Activated naive CD8-positive, alpha-beta T cell treated with anti-CD3 and anti-CD28 coated beads for 36 hours (primary cell): Measurements from ENCODE around the gene EZH1. TPM values are rescaled to one million over a fixed set of nuclear protein-coding genes. Genes with fewer than 3 reads are reported as not detected.

Experiments
- DNase-seq: peaks from one replicate; pipeline ENCODE4 v3.0.0; 2021
- H3K27ac Mint-ChIP-seq: one replicate; pipeline ENCODE4 v1.8.0; 2022; ENCODE audit warnings: mild to moderate bottlenecking, moderate library complexity, mixed read lengths
- H3K27me3 Mint-ChIP-seq: one replicate; pipeline ENCODE4 v1.8.0; 2022; ENCODE audit warnings: mild to moderate bottlenecking, mixed read lengths
- H3K36me3 Mint-ChIP-seq: one replicate; pipeline ENCODE4 v1.8.0; 2021; ENCODE audit warnings: mild to moderate bottlenecking, mixed read lengths
- H3K4me1 Mint-ChIP-seq: one replicate; pipeline ENCODE4 v1.8.0; 2021; ENCODE audit warnings: mixed read lengths
- H3K4me3 Mint-ChIP-seq: one replicate; pipeline ENCODE4 v1.8.0; 2022; ENCODE audit warnings: mild to moderate bottlenecking, moderate library complexity, mixed read lengths
- H3K9me3 Mint-ChIP-seq: one replicate; pipeline ENCODE4 v1.8.0; 2022; ENCODE audit warnings: mixed read lengths
- total RNA-seq, 2 experiments: library from RNA; stranded (reverse); gene quantifications; one replicate each; pipeline ENCODE4 v1.2.3, GENCODE V29; 2021

EZH1 gene
- total RNA-seq, 2 experiments from 2014 or later, result 14.4 to 17.5 TPM

GRCh38 chr17:42659079-42659931 lies 85.5 kb downstream of the EZH1 start, which contains the start of gene TUBG2:
Gene TUBG2 (plus strand): TSS chr17:42659284. CDS start chr17:42659504, 220 bp downstream.
- DNase-seq, result peak; percentile 83
- H3K9me3 Mint-ChIP-seq, result no peaks in the 10 kb centered on the region

GRCh38 chr17:42657824-42658588 lies 86.8 kb downstream of the EZH1 start:
- H3K9me3 Mint-ChIP-seq, result no peaks in the 10 kb centered on the region
- no peaks in the 10 kb centered on the region for H3K36me3 Mint-ChIP-seq
- H3K4me3 Mint-ChIP-seq, result peak overlapping the region; percentile 85
- H3K4me1 Mint-ChIP-seq, result peaks cover 30% of the 10 kb centered on the region
- peaks cover 15% of the 10 kb centered on the region for H3K27me3 Mint-ChIP-seq
- H3K27ac Mint-ChIP-seq, result no peak overlapping the region
- DNase-seq, result no peak

More at GRCh38 chr17:42659079-42659931, 85.5 kb downstream of the EZH1 start, which contains the start of gene TUBG2:
- peak within 1 kb of the TSS; percentile 85 for H3K4me3 Mint-ChIP-seq
- H3K27me3 Mint-ChIP-seq, result peaks cover 3% of the 10 kb centered on the region
- no peaks in the 10 kb centered on the region for H3K36me3 Mint-ChIP-seq
- peaks cover 22% of the 10 kb centered on the region for H3K4me1 Mint-ChIP-seq
- H3K27ac Mint-ChIP-seq, result peak within 1 kb of the TSS; percentile 74

- Mint-ChIP-seq H3K27me3 (peaks cover 22% of the 10 kb centered on the region), H3K4me1 (peaks cover 30% of the 10 kb centered on the region), H3K9me3 (no peaks in the 10 kb centered on the region), H3K4me3 (no peak overlapping the region), H3K27ac (no peak overlapping the region), H3K36me3 (no peaks in the 10 kb centered on the region)
- no peak for DNase-seq
These were observed 89.3 kb downstream of the EZH1 start for GRCh38 chr17:42655528-42655927.

- DNase-seq, result no peak
- H3K4me3 Mint-ChIP-seq, result peak overlapping the region; percentile 15
- H3K36me3 Mint-ChIP-seq, result no peaks in the 10 kb centered on the region
- H3K27me3 Mint-ChIP-seq, result peaks cover 22% of the 10 kb centered on the region
- no peaks in the 10 kb centered on the region for H3K9me3 Mint-ChIP-seq
- peaks cover 25% of the 10 kb centered on the region for H3K4me1 Mint-ChIP-seq
- no peak overlapping the region for H3K27ac Mint-ChIP-seq
These were observed 91.4 kb downstream of the EZH1 start for GRCh38 chr17:42653179-42654124.

GRCh38 chr17:42651392-42651791 lies 93.4 kb downstream of the EZH1 start:
- Mint-ChIP-seq H3K4me1 (peaks cover 24% of the 10 kb centered on the region), H3K27ac (no peak overlapping the region), H3K27me3 (peaks cover 22% of the 10 kb centered on the region), H3K4me3 (no peak overlapping the region), H3K36me3 (no peaks in the 10 kb centered on the region), H3K9me3 (no peaks in the 10 kb centered on the region)
- DNase-seq, result no peak

Other genes starting within 250 kb of the EZH1 start
- 10 to 100 TPM; 10.6 to 13.6 TPM for gene NAGLU, start 208.8 kb downstream of the EZH1 start, total RNA-seq
- under 1 TPM; 0.25 to 0.26 TPM for gene HSD17B1, start 192.1 kb downstream of the EZH1 start, total RNA-seq
- gene COASY, start 182.9 kb downstream of the EZH1 start, total RNA-seq, result 100 to 1,000 TPM; 111 TPM
- 10 to 100 TPM; 57.3 to 57.5 TPM for gene MLX, start 177.9 kb downstream of the EZH1 start, total RNA-seq
- gene PSMC3IP, start 167.3 kb downstream of the EZH1 start, total RNA-seq, result 10 to 100 TPM; 32.5 to 36.2 TPM
- gene RETREG3, start 135.7 kb downstream of the EZH1 start, total RNA-seq, result 10 to 100 TPM; 18.3 to 22.7 TPM
- 10 to 100 TPM; 93.1 to 95.4 TPM for gene TUBG1, start 135.4 kb downstream of the EZH1 start, total RNA-seq
- gene TUBG2, start 85.8 kb downstream of the EZH1 start, total RNA-seq, result 1 to 10 TPM; 7.1 to 7.8 TPM
- gene PLEKHH3, start 68.0 kb downstream of the EZH1 start, total RNA-seq, result under 1 TPM; 0.85 to 0.90 TPM
- gene CCR10, start 63.2 kb downstream of the EZH1 start, total RNA-seq, result under 1 TPM; 0.12 to 0.25 TPM
- under 1 TPM; 0.68 to 0.70 TPM for gene CNTNAP1, start 62.5 kb downstream of the EZH1 start, total RNA-seq
- gene RAMP2, start 16.2 kb upstream of the EZH1 start, total RNA-seq, result not detected
- 10 to 100 TPM; 90.4 to 91.7 TPM for gene VPS25, start 28.4 kb upstream of the EZH1 start, total RNA-seq
- under 1 TPM; 0.25 to 0.26 TPM for gene WNK4, start 35.6 kb upstream of the EZH1 start, total RNA-seq
- gene COA3, start 53.7 kb upstream of the EZH1 start, total RNA-seq, result 10 to 100 TPM; 42.0 to 42.2 TPM
- not detected for gene CNTD1, start 53.8 kb upstream of the EZH1 start, total RNA-seq
- gene BECN1, start 79.2 kb upstream of the EZH1 start, total RNA-seq, result 10 to 100 TPM; 87.5 to 88.3 TPM
- gene PSME3, start 88.4 kb upstream of the EZH1 start, total RNA-seq, result 100 to 1,000 TPM; 227 to 235 TPM
- 1 to 10 TPM; 1.9 to 2.6 TPM for gene AOC2, start 99.5 kb upstream of the EZH1 start, total RNA-seq
- 1 to 10 TPM; 1.2 to 1.5 TPM for gene AOC3, start 106.2 kb upstream of the EZH1 start, total RNA-seq
- gene G6PC1, start 155.8 kb upstream of the EZH1 start, total RNA-seq, result not detected
- gene AARSD1, start 219.4 kb upstream of the EZH1 start, total RNA-seq, result 10 to 100 TPM; 80.2 to 87.4 TPM
- gene PTGES3L, start 235.0 kb upstream of the EZH1 start, total RNA-seq, result 1 to 10 TPM in 1 of 2 experiments, under 1 TPM in 1; 0.95 to 1.8 TPM
- 10 to 100 TPM in 1 of 2 experiments, 1 to 10 TPM in 1; 9.6 to 10.2 TPM for gene RUNDC1, start 235.5 kb upstream of the EZH1 start, total RNA-seq